SW 1271 (cell line): ENCODE data around the gene RTP5.
"Not testable (repeated sequence)": the region's sequence is repeated elsewhere in the genome, so short reads cannot be mapped to it uniquely, and the experiment has no call there.

Source experiments
- DNase-seq, 2 experiments: peaks; one replicate each; lab custom pipeline; 2025; lab: John Stamatoyannopoulos, UW

RTP5 gene

GRCh38 chr2:241869087-241869961, at the start of gene RTP5:
Gene RTP5, plus strand, starts transcription at chr2:241869729. Its CDS starts 28 bp downstream, at chr2:241869757.
- DNase-seq: no peak

GRCh38 chr2:241819947-241820624, 49.4 kb upstream of the RTP5 start:
- DNase-seq: not testable (repeated sequence)

- no peak for DNase-seq
Measured at GRCh38 chr2:241820625-241821384, 48.7 kb upstream of the RTP5 start.

GRCh38 chr2:241821460-241822263, 47.9 kb upstream of the RTP5 start:
- no peak for DNase-seq

- no peak for DNase-seq
Measured at GRCh38 chr2:241822264-241822623, 47.3 kb upstream of the RTP5 start.

GRCh38 chr2:241823531-241824437, 45.7 kb upstream of the RTP5 start:
- DNase-seq: not testable (repeated sequence)

- no peak for DNase-seq
Measured at GRCh38 chr2:241827394-241827793, 42.1 kb upstream of the RTP5 start.

- DNase-seq: no peak
Measured at GRCh38 chr2:241833101-241833663, 36.3 kb upstream of the RTP5 start.

GRCh38 chr2:241833756-241834526, 35.6 kb upstream of the RTP5 start:
- not testable (repeated sequence) for DNase-seq

GRCh38 chr2:241834527-241835210, 34.9 kb upstream of the RTP5 start:
- DNase-seq: no peak

GRCh38 chr2:241835611-241836010, 33.9 kb upstream of the RTP5 start:
- no peak for DNase-seq

- DNase-seq: no peak
Measured at GRCh38 chr2:241836292-241836691, 33.2 kb upstream of the RTP5 start.

- no peak for DNase-seq
Measured at GRCh38 chr2:241837197-241837965, 32.1 kb upstream of the RTP5 start.

- no peak for DNase-seq
Measured at GRCh38 chr2:241841181-241842066, 28.1 kb upstream of the RTP5 start.

- DNase-seq: no peak
Measured at GRCh38 chr2:241842067-241842415, 27.5 kb upstream of the RTP5 start.

- no peak for DNase-seq
Measured at GRCh38 chr2:241842620-241843211, 26.8 kb upstream of the RTP5 start.
